Neural progenitor cell (in vitro differentiated cells): Measurements from ENCODE around the gene TBATA. TPM values are rescaled to one million over a fixed set of nuclear protein-coding genes. Genes with fewer than 3 reads are reported as not detected.

Experiments used
- DNase-seq: peaks from one replicate; pipeline ENCODE4 v3.0.0-alpha.2; 2016; ENCODE audit warnings: low spot score
- H2AFZ ChIP-seq: fragments of 200-600 bp; sonication (generic); replicated peaks from 2 replicates; pipeline ENCODE4 v1.6.1; 2016; ENCODE audit warnings: antibody characterized with exemption
- H3F3A ChIP-seq: fragments of 200-600 bp; sonication (generic); 2 replicates; pipeline ENCODE4 v1.6.1; 2016; ENCODE audit warnings: antibody characterized with exemption, low read depth
- H3K27ac ChIP-seq: fragments of 200-600 bp; sonication (generic); 2 replicates; pipeline ENCODE4 v1.5.1; 2016; ENCODE audit warnings: mild to moderate bottlenecking
- H3K27me3 ChIP-seq: fragments of 200-600 bp; sonication (generic); 2 replicates; pipeline ENCODE4 v1.6.1; 2016; ENCODE audit warnings: mild to moderate bottlenecking, moderate library complexity
- H3K36me3 ChIP-seq: fragments of 200-600 bp; sonication (generic); 2 replicates; pipeline ENCODE4 v1.5.1; 2016
- H3K4me1 ChIP-seq: fragments of 200-600 bp; sonication (generic); 2 replicates; pipeline ENCODE4 v1.6.1; 2016; ENCODE audit warnings: mixed run types
- H3K4me2 ChIP-seq: fragments of 200-600 bp; sonication (generic); 2 replicates; pipeline ENCODE4 v1.6.1; 2016
- H3K4me3 ChIP-seq: fragments of 200-600 bp; sonication (generic); 2 replicates; pipeline ENCODE4 v1.5.1; 2016
- H3K79me2 ChIP-seq: fragments of 200-600 bp; sonication (generic); 2 replicates; pipeline ENCODE4 v1.6.1; 2016; ENCODE audit warnings: low read depth
- H3K9ac ChIP-seq: fragments of 200-600 bp; sonication (generic); 2 replicates; pipeline ENCODE4 v1.6.1; 2016
- H3K9me3 ChIP-seq: fragments of 200-600 bp; sonication (generic); 2 replicates; pipeline ENCODE4 v1.5.1; 2016; ENCODE audit warnings: low read depth
- H4K20me1 ChIP-seq: fragments of 200-600 bp; sonication (generic); 2 replicates; pipeline ENCODE4 v1.6.1; 2016; ENCODE audit warnings: low read depth
- H3K27ac Mint-ChIP-seq: 3 replicates; pipeline ENCODE4 v1.8.0; 2021; ENCODE audit warnings: mixed read lengths
- H3K27me3 Mint-ChIP-seq: 2 replicates; pipeline ENCODE4 v1.8.0; 2022; ENCODE audit warnings: low read depth, mild to moderate bottlenecking, inconsistent platforms, moderate library complexity, mixed read lengths; ENCODE audit not compliant: insufficient read depth
- H3K36me3 Mint-ChIP-seq: 3 replicates; pipeline ENCODE4 v1.8.0; 2021; ENCODE audit warnings: mixed read lengths
- H3K4me1 Mint-ChIP-seq: 3 replicates; pipeline ENCODE4 v1.8.0; 2021; ENCODE audit warnings: mixed read lengths
- H3K4me3 Mint-ChIP-seq: 3 replicates; pipeline ENCODE4 v1.8.0; 2021; ENCODE audit warnings: mild to moderate bottlenecking, moderate library complexity, mixed read lengths
- H3K9me3 Mint-ChIP-seq: 3 replicates; pipeline ENCODE4 v1.8.0; 2020; ENCODE audit warnings: mixed read lengths
- EZH2 ChIP-seq: fragments of 200-600 bp; sonication (generic); IDR thresholded peaks from 2 replicates; pipeline ENCODE4 v1.6.1; 2017; ENCODE audit warnings: antibody characterized with exemption, mild to moderate bottlenecking, moderate library complexity
- EZH2phosphoT487 ChIP-seq: fragments of 200-600 bp; sonication (generic); IDR thresholded peaks from 2 replicates; pipeline ENCODE4 v1.6.1; 2017; ENCODE audit warnings: antibody characterized with exemption
- total RNA-seq: library from RNA; depleted of rRNA; stranded (reverse); fragments of >200 nt; gene quantifications from 2 replicates; pipeline ENCODE4 v1.2.3, GENCODE V29; 2015; ENCODE audit warnings: low replicate concordance
- TF ChIP-seq, protein P1 (sequence below): fragments of 200-600 bp; sonication (generic); IDR thresholded peaks from 2 replicates; pipeline ENCODE4 v1.5.1; 2017; ENCODE audit warnings: antibody characterized with exemption, mild to moderate bottlenecking

The TBATA gene
- total RNA-seq, 1 donor from 2014 or later, result not detected

DNA sequence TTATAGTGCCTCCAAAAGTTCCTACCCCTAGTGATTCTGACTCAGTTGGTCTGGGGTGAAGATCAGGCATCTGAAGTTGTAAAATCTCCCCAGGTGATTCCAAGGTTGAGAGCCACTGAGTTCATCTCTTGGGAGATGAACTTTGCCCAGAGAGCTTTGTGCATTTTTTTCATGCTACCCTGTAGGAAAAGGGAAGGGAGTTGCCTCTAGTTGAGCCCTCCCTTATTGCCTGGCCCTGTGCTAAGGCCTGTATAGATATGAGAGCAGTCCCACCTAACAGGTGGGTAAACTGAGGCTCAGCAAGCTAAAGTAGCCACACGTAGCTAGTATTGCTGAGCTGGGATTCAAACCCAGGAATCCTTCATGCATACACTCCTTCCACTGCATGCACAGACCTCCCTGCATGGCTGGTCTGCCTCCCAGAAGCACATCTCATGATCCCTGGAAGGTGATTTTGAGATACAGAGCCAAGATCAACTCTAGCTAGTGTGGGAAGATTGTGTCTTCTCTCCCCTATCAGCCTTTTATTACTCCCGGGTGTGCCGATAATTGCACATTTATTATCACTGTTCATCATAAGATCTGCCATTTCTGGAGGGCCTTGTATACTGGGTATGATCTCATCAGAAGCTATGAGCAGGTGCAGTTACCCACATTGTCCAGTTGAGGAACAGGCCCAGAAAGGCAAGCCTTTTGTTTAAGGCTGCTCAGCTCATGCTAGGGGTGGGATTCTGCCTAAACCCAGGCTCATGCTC is 47.0 kb downstream of the TBATA start:
- no peak overlapping the region for H3K4me2 ChIP-seq
- no peak overlapping the region for H3K4me3 Mint-ChIP-seq
- H3K4me3 ChIP-seq, result no peak overlapping the region
- no peak overlapping the region for H2AFZ ChIP-seq
- no peak overlapping the region for H3K27ac ChIP-seq
- no peaks in the 10 kb centered on the region for H4K20me1 ChIP-seq
- no peaks in the 10 kb centered on the region for H3F3A ChIP-seq
- no peak for TF ChIP-seq EZH2phosphoT487
- no peak for TF ChIP-seq EZH2
- TF ChIP-seq, protein P1, sequence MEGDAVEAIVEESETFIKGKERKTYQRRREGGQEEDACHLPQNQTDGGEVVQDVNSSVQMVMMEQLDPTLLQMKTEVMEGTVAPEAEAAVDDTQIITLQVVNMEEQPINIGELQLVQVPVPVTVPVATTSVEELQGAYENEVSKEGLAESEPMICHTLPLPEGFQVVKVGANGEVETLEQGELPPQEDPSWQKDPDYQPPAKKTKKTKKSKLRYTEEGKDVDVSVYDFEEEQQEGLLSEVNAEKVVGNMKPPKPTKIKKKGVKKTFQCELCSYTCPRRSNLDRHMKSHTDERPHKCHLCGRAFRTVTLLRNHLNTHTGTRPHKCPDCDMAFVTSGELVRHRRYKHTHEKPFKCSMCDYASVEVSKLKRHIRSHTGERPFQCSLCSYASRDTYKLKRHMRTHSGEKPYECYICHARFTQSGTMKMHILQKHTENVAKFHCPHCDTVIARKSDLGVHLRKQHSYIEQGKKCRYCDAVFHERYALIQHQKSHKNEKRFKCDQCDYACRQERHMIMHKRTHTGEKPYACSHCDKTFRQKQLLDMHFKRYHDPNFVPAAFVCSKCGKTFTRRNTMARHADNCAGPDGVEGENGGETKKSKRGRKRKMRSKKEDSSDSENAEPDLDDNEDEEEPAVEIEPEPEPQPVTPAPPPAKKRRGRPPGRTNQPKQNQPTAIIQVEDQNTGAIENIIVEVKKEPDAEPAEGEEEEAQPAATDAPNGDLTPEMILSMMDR, result peak; percentile 22
- H3K27me3 Mint-ChIP-seq, result peaks cover 4% of the 10 kb centered on the region
- H3K4me1 ChIP-seq, result peaks cover 5% of the 10 kb centered on the region
- no peaks in the 10 kb centered on the region for H3K27me3 ChIP-seq
- H3K9ac ChIP-seq, result no peak overlapping the region
- H3K4me1 Mint-ChIP-seq, result peaks cover 23% of the 10 kb centered on the region
- H3K79me2 ChIP-seq, result no peaks in the 10 kb centered on the region
- no peaks in the 10 kb centered on the region for H3K36me3 ChIP-seq
- no peaks in the 10 kb centered on the region for H3K36me3 Mint-ChIP-seq
- DNase-seq, result no peak
- no peaks in the 10 kb centered on the region for H3K9me3 ChIP-seq
- no peak overlapping the region for H3K27ac Mint-ChIP-seq
- H3K9me3 Mint-ChIP-seq, result no peaks in the 10 kb centered on the region

DNA sequence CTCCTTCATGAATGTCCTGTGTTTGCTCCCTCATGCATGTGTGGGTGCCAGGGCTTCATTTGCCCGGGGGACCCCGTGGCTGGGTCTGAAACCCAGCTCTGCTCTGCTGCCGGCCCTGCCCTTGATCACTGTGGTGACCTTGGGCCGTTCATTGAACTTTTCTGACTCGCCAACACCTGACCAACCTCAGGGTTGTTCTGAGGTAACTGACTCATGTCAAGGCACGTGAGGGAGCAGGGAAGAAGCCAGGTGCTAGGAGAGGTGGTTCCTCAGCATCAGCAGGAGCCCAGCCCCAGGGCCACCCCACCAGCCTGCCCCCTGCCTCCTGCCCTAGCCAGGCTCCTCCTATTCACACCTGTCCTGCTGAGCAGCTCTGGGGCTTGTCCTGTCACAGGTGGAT is 47.9 kb downstream of the TBATA start:
- no peaks in the 10 kb centered on the region for H3K9me3 Mint-ChIP-seq
- DNase-seq, result no peak
- Histone ChIP-seq H3K79me2 (no peaks in the 10 kb centered on the region), H3K27me3 (no peaks in the 10 kb centered on the region), H3K4me1 (peaks cover 5% of the 10 kb centered on the region), H3K9ac (no peak overlapping the region), H3K4me3 (no peak overlapping the region), H3K4me2 (no peak overlapping the region), H4K20me1 (no peaks in the 10 kb centered on the region), H3F3A (no peaks in the 10 kb centered on the region), H2AFZ (no peak overlapping the region), H3K36me3 (no peaks in the 10 kb centered on the region), H3K27ac (no peak overlapping the region), H3K9me3 (no peaks in the 10 kb centered on the region)
- H3K36me3 Mint-ChIP-seq, result no peaks in the 10 kb centered on the region
- TF ChIP-seq EZH2 (no peak), EZH2phosphoT487 (no peak)
- TF ChIP-seq, protein P1, result no peak
- peaks cover 4% of the 10 kb centered on the region for H3K27me3 Mint-ChIP-seq
- no peak overlapping the region for H3K4me3 Mint-ChIP-seq
- H3K4me1 Mint-ChIP-seq, result peaks cover 23% of the 10 kb centered on the region
- H3K27ac Mint-ChIP-seq, result no peak overlapping the region

DNA sequence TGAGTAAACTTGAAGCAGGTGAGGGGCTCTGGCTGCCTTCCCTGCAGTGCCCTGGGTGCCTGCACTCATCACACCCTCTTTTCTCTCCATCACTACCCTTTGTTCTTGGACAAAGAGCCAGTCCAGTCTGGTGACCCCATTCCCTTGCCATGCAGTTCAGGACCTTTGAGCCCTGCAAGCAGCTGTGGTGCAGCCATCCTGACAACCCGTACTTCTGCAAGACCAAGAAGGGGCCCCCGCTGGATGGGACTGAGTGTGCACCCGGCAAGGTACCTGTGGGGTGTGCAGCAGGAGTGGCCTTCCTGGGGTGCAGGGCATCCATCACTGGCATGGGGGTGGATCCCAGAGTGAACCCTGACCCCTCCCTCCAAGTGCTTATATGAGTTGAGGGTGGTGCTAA is 48.7 kb downstream of the TBATA start:
- peaks cover 23% of the 10 kb centered on the region for H3K4me1 Mint-ChIP-seq
- Histone ChIP-seq H3K4me2 (peak overlapping the region; percentile 10), H2AFZ (no peak overlapping the region), H4K20me1 (no peaks in the 10 kb centered on the region), H3K27me3 (no peaks in the 10 kb centered on the region), H3K9ac (no peak overlapping the region), H3K36me3 (no peaks in the 10 kb centered on the region), H3K27ac (no peak overlapping the region), H3F3A (no peaks in the 10 kb centered on the region), H3K9me3 (no peaks in the 10 kb centered on the region), H3K4me3 (no peak overlapping the region), H3K79me2 (no peaks in the 10 kb centered on the region), H3K4me1 (peaks cover 5% of the 10 kb centered on the region)
- DNase-seq, result no peak
- H3K4me3 Mint-ChIP-seq, result no peak overlapping the region
- no peak overlapping the region for H3K27ac Mint-ChIP-seq
- TF ChIP-seq EZH2 (no peak), EZH2phosphoT487 (no peak)
- TF ChIP-seq, protein P1, result no peak
- H3K27me3 Mint-ChIP-seq, result peaks cover 4% of the 10 kb centered on the region
- H3K9me3 Mint-ChIP-seq, result no peaks in the 10 kb centered on the region
- H3K36me3 Mint-ChIP-seq, result no peaks in the 10 kb centered on the region
